ENCODE measurements around the gene RAPH1.
"Not testable (repeated sequence)": the region's sequence is repeated elsewhere in the genome, so short reads cannot be mapped to it uniquely, and the experiment has no call there.

The RAPH1 gene

GRCh38 chr2:203476881-203477280 is 58.2 kb downstream of the RAPH1 start:
- DNase-seq = no peak

- no peak for DNase-seq
Measured at GRCh38 chr2:203471323-203471722, 63.8 kb downstream of the RAPH1 start.

- DNase-seq = no peak
Measured at GRCh38 chr2:203470371-203470770, 64.7 kb downstream of the RAPH1 start.

- DNase-seq = no peak
Measured at GRCh38 chr2:203469546-203469945, 65.6 kb downstream of the RAPH1 start.

GRCh38 chr2:203463266-203463678 is 71.8 kb downstream of the RAPH1 start:
- DNase-seq = no peak

GRCh38 chr2:203462308-203462707 is 72.8 kb downstream of the RAPH1 start:
- DNase-seq = no peak

- no peak for DNase-seq
Measured at GRCh38 chr2:203461746-203462145, 73.4 kb downstream of the RAPH1 start.

GRCh38 chr2:203455209-203455608 is 79.9 kb downstream of the RAPH1 start:
- no peak for DNase-seq

GRCh38 chr2:203453858-203454451 is 81.1 kb downstream of the RAPH1 start:
- DNase-seq = peak; percentile 39

GRCh38 chr2:203451689-203452088 is 83.4 kb downstream of the RAPH1 start:
- no peak for DNase-seq

GRCh38 chr2:203451011-203451410 is 84.1 kb downstream of the RAPH1 start:
- DNase-seq = no peak

GRCh38 chr2:203450561-203450960 is 84.5 kb downstream of the RAPH1 start:
- DNase-seq = no peak

GRCh38 chr2:203446780-203447179 is 88.3 kb downstream of the RAPH1 start:
- DNase-seq = no peak

GRCh38 chr2:203446071-203446481 is 89.0 kb downstream of the RAPH1 start:
- no peak for DNase-seq

GRCh38 chr2:203444738-203445137 is 90.4 kb downstream of the RAPH1 start:
- DNase-seq = no peak

GRCh38 chr2:203442463-203442862 is 92.6 kb downstream of the RAPH1 start:
- no peak for DNase-seq

- no peak for DNase-seq
Measured at GRCh38 chr2:203441463-203441862, 93.6 kb downstream of the RAPH1 start.

GRCh38 chr2:203440671-203441070 is 94.4 kb downstream of the RAPH1 start:
- no peak for DNase-seq

- no peak for DNase-seq
Measured at GRCh38 chr2:203438528-203438927, 96.6 kb downstream of the RAPH1 start.

GRCh38 chr2:203437511-203437910 is 97.6 kb downstream of the RAPH1 start:
- DNase-seq = no peak

- DNase-seq = no peak
Measured at GRCh38 chr2:203436496-203436895, 98.6 kb downstream of the RAPH1 start.

GRCh38 chr2:203432811-203433210 is 102.3 kb downstream of the RAPH1 start:
- DNase-seq = no peak

- no peak for DNase-seq
Measured at GRCh38 chr2:203431391-203432185, 103.5 kb downstream of the RAPH1 start.

GRCh38 chr2:203429643-203430042 is 105.5 kb downstream of the RAPH1 start:
- not testable (repeated sequence) for DNase-seq

GRCh38 chr2:203427061-203427460 is 108.0 kb downstream of the RAPH1 start:
- no peak for DNase-seq

Measured in NCI-H1092 treated with DMSO at 0.1 percent for 48 hours (cell line).